ENCODE measurements around the gene HIPK4. TPM values are rescaled to one million over a fixed set of nuclear protein-coding genes. Genes with fewer than 3 reads are reported as not detected.

HIPK4 gene
- total RNA-seq, 1 experiment from 2014 or later, result not detected

DNA sequence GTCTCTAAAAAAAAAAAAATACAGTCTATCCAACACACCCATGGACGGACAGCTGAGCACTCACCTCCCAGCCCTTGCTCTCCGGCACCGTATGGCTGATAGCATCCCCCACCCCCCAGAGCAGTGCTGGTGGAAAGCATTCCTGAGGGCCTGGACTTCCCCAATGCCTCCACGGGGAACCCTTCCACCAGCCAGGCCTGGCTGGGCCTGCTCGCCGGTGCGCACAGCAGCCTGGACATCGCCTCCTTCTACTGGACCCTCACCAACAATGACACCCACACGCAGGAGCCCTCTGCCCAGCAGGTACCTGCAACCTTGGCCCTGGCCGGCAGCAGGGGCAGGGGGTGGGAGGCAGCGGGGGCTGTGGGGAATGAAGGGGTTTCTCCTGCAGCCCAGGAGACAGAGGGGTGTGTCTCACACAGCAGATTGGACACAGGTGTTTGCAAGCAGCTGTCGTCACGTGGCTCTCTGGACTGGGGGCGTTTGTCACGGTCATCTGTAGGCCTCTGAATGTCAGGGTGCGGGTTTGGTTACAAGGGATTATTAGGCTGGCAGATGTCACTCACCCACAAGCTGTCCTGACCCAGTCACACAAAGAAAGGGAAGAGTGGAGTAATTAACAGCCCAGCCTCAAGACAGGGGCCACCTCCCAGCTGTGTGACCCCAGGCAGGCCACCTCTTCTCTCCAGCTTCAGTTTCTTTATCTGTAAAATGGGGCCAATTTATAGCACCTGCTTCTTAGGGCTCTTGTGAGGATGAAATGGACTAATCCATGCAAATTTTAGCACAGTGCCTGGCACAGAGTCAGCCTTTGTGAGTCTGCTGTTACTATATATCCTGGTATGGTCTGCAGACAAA is 22.2 kb downstream of the HIPK4 start:
- no peak for DNase-seq (ENCODE audit: low read depth)

DNA sequence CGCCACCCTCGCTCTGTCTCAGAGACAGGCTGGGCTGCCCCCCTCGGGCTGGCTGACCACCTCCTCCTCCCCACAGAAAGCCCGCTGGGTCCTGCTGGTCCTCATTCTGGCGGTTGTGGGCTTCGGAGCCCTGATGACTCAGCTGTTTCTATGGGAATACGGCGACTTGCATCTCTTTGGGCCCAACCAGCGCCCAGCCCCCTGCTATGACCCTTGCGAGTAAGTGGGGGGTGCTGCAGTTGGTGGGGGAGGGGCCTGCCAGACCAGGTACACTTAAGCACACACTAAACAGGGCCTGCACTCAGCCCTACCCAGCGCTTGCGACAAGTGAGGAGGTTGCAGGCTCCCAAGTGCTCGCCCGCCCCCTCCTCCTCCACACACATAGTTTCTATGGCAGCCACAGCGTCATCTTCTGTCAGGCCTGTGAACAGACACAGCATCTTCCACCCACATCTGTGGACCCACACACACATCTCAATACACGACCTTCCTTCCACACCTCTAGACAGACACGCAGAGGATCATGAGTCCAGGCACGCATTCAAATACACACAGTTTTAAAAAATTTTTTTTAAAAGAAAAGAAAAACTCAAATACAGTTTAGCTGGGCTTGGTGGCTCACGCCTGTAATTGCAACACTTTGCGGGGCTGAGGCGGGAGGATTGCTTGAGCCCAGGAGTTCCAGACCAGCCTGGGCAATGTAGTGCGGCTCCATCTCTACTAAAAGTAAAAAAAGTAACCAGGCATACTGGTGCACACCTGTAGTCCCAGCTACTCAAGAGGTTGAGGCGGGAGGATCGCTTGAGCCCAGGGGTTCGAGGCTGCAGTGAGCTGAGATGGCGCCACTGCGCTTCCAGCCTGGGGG is 23.1 kb downstream of the HIPK4 start:
- DNase-seq (ENCODE audit: low read depth), result no peak

DNA sequence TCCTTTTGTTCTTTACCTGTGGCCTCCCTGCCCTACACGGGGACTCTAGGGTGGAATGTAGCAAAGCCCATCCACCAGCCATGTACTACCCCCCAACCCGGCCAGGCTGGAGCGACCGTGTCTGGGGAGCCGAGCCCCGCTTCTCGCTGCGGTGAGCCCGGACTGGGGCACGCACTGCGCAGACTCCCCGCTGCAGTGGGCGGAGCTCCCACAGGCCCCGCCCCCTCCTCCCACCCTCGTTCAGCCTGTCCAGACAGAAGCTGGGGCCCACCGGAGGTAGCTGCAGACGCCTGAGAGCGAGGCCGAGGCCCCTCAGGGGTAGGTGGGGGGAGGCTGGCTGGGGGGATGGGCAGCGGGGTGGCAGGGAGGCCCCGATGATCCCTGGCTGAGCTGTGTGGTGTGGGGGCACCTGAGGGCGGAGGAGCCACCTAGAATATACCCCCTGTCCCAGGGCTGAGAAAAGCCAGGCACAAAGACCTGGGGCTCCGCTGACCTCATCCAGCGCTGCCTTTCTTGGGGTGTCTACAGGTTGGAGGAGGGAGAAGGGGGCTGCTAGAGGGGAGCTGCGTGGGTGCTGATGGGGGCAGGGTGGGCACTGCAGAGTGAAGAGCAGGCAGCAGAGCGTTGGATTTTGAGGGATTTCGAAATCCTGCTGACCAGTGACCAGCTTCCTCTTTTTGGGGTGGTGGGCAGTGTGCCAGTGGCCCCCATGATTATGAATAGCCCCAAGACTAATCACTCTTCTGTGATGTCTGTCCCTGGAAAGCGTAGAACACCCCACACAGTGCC is 24.2 kb downstream of the HIPK4 start:
- no peak for DNase-seq (ENCODE audit: low read depth)

DNA sequence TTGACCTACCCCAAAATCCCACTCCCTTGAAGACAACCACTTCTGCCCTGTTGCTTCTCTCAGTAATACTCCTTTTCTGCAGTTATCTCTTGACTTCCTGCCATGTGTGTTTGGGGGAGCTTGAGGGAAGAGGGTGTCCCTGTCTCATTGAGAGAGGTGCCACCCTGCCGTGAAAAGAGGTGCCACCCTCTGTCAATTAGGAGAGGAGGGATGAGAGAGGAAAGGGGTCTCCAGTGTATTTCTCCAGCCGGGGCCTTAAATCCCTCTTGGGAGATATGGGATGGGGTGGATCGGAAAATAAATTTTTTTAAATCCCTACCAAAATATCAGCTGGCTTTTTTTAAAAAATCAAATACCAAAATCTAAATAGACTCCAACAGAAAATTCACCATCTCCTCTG is 25.0 kb downstream of the HIPK4 start:
- no peak for DNase-seq (ENCODE audit: low read depth)

DNA sequence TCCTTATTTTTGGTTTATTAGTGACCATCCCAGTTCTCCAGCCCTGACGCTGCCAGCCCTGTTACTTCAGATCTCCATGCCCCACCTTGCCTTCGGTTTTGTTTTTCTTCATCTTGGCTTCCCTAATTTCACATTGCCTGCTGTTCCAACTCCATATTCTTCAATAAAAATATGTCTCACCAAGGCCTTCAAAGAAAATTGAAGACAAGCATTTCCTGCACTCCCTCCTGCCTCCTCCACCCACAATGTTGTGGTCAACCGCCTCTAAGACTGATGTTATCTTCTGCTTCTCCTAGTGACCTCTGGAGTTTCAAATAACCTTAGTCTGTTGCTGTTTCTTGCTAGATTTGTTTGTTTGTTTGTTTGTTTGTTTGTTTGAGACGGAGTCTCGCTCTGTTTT is 26.9 kb downstream of the HIPK4 start:
- DNase-seq (ENCODE audit: low read depth), result no peak

DNA sequence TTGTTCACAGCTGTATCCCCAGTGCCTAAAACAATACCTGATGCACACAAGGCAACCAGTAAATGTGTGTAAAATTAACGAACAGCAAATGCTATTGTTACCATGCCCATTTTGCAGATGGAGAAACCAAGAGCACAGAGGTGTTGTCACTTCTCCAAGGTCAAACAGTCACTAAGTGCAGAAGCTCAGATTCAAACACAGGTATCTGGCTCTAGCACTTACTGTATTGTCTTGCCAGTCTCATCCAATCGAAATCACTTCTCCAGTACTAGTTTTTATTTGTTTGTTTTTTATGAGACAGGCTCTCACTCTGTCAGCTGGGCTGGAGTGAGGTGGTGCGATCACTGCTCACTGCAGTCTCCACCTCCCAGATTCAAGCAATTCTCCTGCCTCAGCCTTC is 27.8 kb downstream of the HIPK4 start:
- DNase-seq (ENCODE audit: low read depth), result no peak

DNA sequence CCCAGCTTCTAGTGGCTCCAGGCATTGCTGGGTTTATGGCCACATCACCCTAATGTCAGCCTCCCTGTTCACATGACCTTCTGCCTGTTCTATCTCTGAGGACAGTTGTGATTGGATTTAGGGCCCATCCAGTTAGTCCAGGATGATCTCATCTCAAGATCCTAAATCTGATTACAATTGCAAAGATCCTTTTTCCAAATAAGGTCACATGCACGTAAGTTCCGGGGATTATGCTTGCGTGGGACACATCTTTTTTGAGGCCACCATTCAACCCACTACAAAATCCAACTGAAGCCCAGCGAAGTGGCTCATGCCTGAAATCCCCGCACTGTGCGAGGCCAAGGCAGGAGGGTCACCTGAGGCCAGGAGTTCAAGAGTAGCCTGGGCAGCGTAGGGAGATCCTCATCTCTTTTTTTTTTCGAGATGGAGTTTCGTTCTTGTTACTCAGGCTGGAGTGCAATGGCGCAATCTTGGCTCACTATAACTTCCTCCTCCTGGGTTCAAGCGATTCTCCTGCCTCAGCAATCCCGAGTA is 29.2 kb downstream of the HIPK4 start:
- DNase-seq (ENCODE audit: low read depth), result no peak

DNA sequence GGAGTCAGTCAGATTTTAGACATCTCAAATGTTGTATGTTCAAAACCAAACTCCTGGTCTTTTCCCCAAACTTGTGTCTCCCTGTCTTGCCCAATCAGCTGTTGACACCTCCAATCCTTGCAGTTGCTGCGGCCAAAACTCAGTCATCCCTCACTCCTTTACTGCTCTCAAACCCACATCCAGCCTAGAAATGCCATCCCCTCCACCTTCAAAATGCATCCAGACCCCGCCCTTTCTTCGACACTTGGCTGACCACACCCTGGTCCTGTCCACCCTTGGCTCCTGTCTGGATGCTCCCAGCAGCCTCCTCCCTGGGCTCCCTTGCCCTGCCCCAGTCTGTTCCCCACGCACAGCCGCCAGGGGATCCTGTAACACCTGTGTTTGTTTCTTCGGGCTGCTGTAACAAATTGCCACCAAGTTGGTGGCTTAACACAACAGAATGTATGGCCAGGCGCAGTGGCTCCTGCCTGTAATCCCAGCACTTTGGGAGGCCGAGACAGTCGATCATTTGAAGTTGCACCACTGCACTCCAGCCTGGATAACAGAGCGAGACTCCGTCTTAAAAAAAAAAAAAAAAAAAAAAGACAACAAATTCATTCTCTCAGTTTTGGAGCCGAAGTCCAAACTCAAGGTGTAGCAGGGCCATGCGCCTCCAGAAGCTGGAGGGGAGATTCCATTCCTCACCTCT is 29.8 kb downstream of the HIPK4 start:
- DNase-seq (ENCODE audit: low read depth), result no peak

DNA sequence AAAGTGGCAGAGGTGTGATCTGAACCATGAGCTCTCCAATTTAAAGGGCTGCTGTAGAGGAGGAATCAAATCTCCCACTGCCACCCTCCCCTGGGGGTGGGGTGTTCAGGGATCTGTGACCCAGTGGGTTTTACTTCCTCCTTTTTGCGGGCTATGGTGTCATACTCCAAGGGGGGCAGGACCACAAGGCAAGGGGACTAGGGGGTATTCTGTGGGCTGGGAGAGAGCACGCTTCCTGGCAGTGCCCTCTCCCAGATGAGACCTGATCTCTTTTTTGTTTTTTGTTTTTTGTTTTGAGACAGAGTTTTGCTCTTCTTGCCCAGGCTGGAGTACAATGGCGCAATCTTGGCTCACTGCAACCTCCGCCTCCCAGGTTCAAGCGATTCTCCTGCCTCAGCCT is 31.2 kb downstream of the HIPK4 start:
- DNase-seq (ENCODE audit: low read depth), result no peak

DNA sequence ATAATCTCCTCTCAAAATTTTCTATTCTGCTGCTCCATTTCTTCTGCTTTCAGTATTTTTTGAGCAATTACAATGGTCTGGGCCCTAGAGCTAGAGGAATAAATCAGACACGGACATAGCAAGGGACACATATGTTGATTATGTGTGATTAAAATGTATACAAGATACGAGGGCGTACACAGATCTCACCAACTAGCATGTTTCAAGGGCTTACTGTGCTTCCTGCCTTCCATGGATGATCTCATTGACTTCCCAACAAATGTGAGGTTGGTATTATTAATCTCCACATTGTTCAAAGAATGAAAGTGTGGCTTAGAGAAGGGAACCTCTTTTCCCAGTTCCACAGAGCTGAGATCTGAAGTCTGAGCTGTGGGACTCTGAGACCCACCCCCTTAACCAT is 32.3 kb downstream of the HIPK4 start:
- DNase-seq (ENCODE audit: low read depth), result no peak

DNA sequence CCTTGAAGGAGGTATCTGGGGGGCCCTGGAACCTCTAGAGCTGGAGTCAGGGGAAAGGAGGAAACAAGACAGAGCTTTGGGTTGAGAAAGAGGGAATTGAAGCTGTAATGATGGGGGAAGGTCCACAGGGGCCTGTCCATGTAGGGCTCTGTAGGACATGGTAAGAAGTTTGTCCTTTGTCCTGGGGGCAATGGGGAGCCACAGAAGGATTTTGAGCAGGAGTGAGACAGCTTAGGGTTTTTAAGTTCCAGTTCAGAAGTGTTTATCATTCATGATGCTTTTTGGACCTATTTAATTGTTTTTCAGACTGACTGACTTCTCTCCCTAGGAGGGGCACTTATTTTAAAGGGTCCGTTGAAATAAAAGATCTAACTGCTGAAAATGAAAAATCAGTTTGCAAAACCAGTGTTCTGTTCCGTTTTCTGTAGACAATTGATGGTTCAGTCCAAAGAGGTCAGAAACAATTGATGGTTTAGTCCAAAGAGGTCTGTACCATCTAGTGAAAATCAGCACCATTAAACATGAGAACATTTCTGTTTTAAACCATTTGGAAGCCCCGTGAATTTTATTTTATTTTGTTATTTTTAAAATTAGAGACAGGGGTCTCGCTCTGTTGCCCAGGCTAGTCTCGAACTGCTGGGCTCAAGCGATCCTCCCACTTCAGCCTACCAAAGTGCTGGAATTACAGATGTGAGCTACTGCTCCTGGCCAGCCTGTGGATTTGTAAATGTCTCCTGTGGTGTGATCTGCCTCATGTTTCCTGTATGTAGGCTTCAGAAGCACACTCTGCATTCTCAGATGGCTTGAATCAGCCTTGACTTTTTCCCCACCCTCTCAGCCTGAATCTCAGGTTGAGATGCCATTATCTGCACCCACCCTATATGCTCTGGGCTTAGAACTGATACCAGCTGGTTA is 33.0 kb downstream of the HIPK4 start:
- DNase-seq (ENCODE audit: low read depth), result no peak

DNA sequence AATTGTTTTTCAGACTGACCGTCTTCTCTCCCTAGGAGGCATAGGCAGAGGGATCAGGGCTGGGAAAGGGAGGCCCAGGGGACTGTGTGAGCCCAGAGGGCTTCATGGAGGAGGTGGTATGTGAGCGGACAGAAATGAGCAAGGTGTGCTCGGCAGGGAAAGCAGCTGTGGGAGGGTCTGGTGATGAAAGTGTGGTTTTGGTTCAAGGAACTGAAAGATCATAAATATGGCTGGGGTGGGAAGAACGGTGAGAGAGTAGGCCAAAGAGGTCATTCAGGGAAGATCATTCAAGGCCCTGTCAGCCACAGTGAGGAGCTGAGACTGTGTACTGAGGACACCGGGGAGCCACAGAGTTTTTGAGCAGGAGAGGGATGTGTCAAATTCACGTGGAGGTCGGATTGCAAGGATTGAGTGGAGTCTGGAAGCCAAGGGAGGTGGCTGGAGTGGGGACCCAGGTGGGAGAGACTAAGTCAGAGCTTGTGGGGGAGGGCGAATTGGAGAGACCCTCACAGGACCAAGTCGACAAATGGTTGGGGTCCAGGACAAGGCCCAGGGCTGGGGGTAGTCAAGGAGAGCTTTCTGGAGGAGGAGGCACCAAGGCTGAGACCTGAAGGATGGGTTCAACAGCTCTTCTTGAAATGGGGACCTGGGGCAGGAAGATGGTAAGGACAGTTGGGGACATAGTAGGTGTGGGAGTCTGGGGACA is 33.9 kb downstream of the HIPK4 start:
- no peak for DNase-seq (ENCODE audit: low read depth)

DNA sequence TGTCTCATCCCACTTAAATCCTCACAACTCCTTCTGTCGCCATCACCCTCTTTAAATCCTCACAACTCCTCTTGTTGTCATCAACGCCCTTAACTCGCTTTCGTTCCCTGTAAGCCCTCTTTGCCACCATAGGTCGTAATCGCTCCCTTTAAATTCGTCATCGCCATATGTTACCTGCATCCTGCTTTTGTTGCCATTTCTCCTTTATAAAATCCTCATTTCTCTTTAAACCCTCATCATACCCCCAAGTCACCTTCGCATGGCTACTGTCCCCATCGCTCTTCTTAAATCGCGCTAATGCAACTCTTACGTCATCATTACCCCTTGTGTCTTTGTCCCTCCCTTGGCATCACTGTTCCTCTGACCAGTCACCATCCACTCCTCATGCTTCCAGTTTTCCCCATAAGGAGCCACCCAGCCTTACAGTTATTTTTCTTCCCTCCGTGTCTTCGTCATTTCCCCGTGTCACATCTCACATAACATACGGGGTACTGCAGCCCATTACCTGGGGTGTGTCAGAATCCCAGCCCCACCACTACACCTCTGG is 40.9 kb downstream of the HIPK4 start:
- peak; percentile 43 for DNase-seq (ENCODE audit: low read depth)

DNA sequence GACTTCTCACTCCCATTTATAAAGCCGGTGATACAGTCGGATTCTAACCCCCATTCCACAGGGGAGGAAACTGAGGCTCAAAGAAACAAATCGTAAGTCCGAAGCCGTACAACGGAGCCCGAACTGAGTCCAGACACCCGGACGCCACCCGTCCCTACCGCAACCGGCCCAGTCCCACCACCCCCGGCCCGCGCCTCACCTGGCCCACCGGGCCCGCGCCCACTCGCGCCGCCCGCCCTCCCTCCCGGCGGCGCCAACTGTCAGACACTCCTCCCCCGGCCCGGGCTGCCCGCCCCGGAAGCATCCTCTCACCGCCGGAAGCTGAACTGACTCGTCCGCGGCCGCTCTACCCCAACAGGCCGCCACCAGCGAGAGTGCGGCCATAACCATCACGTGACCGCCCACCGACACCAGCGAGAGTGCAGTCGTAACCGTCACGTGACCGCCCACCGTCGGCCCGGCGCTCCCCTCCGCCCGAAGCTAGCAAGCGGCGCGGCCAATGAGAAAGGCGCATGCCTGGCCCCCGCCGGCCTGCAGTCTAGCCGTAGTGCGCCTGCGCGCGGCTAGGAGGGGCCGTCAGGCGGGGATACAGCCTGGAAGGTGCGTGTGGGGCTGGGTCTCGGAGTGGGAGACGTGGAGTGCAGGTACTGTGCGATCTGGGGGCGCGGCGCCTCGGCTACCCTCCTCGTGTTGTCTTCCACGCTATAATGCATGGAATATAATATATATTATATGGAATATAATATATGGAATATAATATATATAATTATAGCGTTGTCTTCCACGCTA is 41.7 kb downstream of the HIPK4 start, which contains the start of the genes C19orf47 and PLD3:
Gene C19orf47 (minus strand): TSS at position 273 of the 789 bp plus-strand sequence. CDS start 6,540 bp downstream, outside the sequence.
Gene PLD3 (plus strand): TSS at position 571 of the 789 bp plus-strand sequence. CDS start 17,789 bp downstream, outside the sequence.
- DNase-seq (ENCODE audit: low read depth), result peak; percentile 99

DNA sequence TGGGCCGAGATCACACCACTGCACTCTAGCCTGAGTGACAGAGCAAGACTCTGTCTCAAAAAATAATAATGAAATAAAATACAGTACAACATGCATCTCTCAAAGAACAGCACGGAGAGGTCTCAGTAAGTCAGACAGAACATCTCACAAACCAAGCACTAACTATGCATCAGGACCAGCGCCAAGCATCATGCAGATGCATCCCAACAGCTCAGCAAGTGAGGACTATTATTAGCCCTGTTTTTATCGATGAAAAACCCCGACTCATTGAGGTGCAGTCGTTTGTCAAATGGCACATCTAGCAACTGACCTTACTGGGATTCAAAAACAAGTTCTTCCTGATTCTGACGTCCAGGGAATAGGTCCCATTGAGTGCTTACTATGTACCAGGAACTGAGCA is 45.6 kb downstream of the HIPK4 start:
- no peak for DNase-seq (ENCODE audit: low read depth)

DNA sequence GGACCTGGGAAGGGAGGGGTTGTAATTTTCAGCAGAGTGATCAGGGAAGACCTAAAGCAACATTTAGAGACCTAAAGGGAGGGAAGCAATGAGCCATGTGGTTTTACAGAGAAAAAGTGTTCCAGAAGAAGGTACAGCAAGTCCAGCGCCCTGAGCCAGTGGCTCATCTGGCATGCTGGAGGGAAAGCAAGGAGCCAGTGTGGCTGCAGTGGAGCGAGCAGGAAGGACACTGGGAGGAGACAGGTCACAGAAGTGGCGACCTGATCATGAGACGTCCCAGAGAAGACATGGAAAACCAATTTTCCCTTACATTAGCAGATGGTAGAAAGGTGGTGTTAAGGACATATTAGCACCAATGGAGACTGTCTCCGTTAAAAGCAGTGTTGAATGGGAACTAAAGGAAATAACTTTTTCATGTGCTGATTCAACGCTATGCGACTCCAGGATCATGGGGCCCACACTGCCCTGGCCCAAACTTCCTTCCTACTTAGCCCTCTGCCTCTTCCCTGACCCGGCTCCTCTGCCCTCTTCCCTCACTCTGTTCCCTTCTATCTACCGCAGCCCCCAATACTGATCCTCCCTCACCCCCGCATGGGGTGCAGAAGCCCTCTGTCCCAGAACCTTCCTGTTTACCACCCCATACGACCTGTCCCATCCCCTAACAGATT is 47.2 kb downstream of the HIPK4 start:
- no peak for DNase-seq (ENCODE audit: low read depth)

Measured in HT1080 (cell line).